H4 (cell line): ENCODE data around the gene ZNF644. TPM values are rescaled to one million over a fixed set of nuclear protein-coding genes. Genes with fewer than 3 reads are reported as not detected.
A peak's percentile ranks its signal among the peaks of the same experiment; 100 is the strongest.
"Not testable (repeated sequence)": the region's sequence is repeated elsewhere in the genome, so short reads cannot be mapped to it uniquely, and the experiment has no call there.

Source experiments
- DNase-seq: peaks from one replicate; pipeline ENCODE4 v3.0.0-alpha.2; 2015; ENCODE audit warnings: low spot score
- total RNA-seq: library from RNA; depleted of rRNA; stranded (reverse); fragments of >200 nt; shearing (Covaris generic); gene quantifications from 2 replicates; pipeline ENCODE4 v1.2.3, GENCODE V29; 2014

The ZNF644 gene
- total RNA-seq, 1 experiment from 2014 or later: 23.4 TPM

- DNase-seq: no peak
These were observed 94.9 kb downstream of the ZNF644 start for GRCh38 chr1:90926971-90927370.

- peak; percentile 53 for DNase-seq
These were observed 95.6 kb downstream of the ZNF644 start for GRCh38 chr1:90925928-90926869.

- no peak for DNase-seq
These were observed 96.9 kb downstream of the ZNF644 start for GRCh38 chr1:90924982-90925381.

- no peak for DNase-seq
These were observed 98.8 kb downstream of the ZNF644 start for GRCh38 chr1:90922996-90923395.

- no peak for DNase-seq
These were observed 99.6 kb downstream of the ZNF644 start for GRCh38 chr1:90922202-90922601.

GRCh38 chr1:90919900-90920299 lies 101.9 kb downstream of the ZNF644 start:
- DNase-seq: no peak

GRCh38 chr1:90919190-90919719 lies 102.6 kb downstream of the ZNF644 start:
- DNase-seq: no peak

GRCh38 chr1:90911353-90911752 lies 110.5 kb downstream of the ZNF644 start:
- no peak for DNase-seq

GRCh38 chr1:90902672-90903071 lies 119.2 kb downstream of the ZNF644 start:
- DNase-seq: no peak

- DNase-seq: no peak
These were observed 122.6 kb downstream of the ZNF644 start for GRCh38 chr1:90899263-90899662.

GRCh38 chr1:90893679-90894078 lies 128.2 kb downstream of the ZNF644 start:
- DNase-seq: not testable (repeated sequence)

- not testable (repeated sequence) for DNase-seq
These were observed 129.0 kb downstream of the ZNF644 start for GRCh38 chr1:90892884-90893283.

GRCh38 chr1:90892196-90892595 lies 129.6 kb downstream of the ZNF644 start:
- not testable (repeated sequence) for DNase-seq

GRCh38 chr1:90891756-90892155 lies 130.1 kb downstream of the ZNF644 start:
- not testable (repeated sequence) for DNase-seq

- DNase-seq: no peak
These were observed 139.6 kb downstream of the ZNF644 start for GRCh38 chr1:90882221-90882620.

GRCh38 chr1:90881034-90881433 lies 140.8 kb downstream of the ZNF644 start:
- DNase-seq: no peak

- peak; percentile 9 for DNase-seq
These were observed 142.6 kb downstream of the ZNF644 start for GRCh38 chr1:90879281-90879680.

GRCh38 chr1:90876101-90876500 lies 145.7 kb downstream of the ZNF644 start:
- DNase-seq: no peak
